OCI-LY1 (cell line): Measurements from ENCODE around the gene OR2Z1.

Experiments
- H2AFZ ChIP-seq: fragments of 200-600 bp; sonication (generic), shearing (Covaris generic); 2 replicates; pipeline ENCODE4 v1.6.0; 2014; ENCODE audit warnings: antibody characterized with exemption, mild to moderate bottlenecking, low read length
- H3F3A ChIP-seq: fragments of 200-600 bp; sonication (generic), shearing (Covaris generic); 2 replicates; pipeline ENCODE4 v1.6.0; 2014; ENCODE audit warnings: mild to moderate bottlenecking, antibody characterized with exemption, low read length, moderate library complexity; ENCODE audit not compliant: insufficient read depth
- H3K27ac ChIP-seq: fragments of 200-600 bp; sonication (generic); 2 replicates; pipeline ENCODE4 v1.5.1; 2014; ENCODE audit warnings: low read length, mixed run types, mild to moderate bottlenecking, low read depth; ENCODE audit not compliant: poor library complexity, severe bottlenecking
- H3K27me3 ChIP-seq: fragments of 200-600 bp; sonication (generic); 2 replicates; pipeline ENCODE4 v1.6.0; 2014; ENCODE audit warnings: antibody characterized with exemption, mild to moderate bottlenecking, low read length, moderate library complexity; ENCODE audit not compliant: insufficient read depth
- H3K36me3 ChIP-seq: fragments of 200-600 bp; sonication (generic); 2 replicates; pipeline ENCODE4 v1.6.1; 2014; ENCODE audit warnings: mild to moderate bottlenecking, antibody characterized with exemption, low read length, moderate library complexity, mixed read lengths; ENCODE audit not compliant: insufficient read depth
- H3K4me1 ChIP-seq: fragments of 200-600 bp; sonication (generic); 2 replicates; pipeline ENCODE4 v1.5.1; 2014; ENCODE audit warnings: mild to moderate bottlenecking, low read length, moderate library complexity; ENCODE audit not compliant: insufficient read depth, severe bottlenecking
- H3K4me2 ChIP-seq: fragments of 200-600 bp; sonication (generic), shearing (Covaris generic); 2 replicates; pipeline ENCODE4 v1.6.1; 2014; ENCODE audit warnings: low read length
- H3K4me3 ChIP-seq: fragments of 200-600 bp; sonication (generic); 2 replicates; pipeline ENCODE4 v1.5.1; 2014; ENCODE audit warnings: low read length, low read depth, mild to moderate bottlenecking, mixed read lengths; ENCODE audit not compliant: poor library complexity, severe bottlenecking
- H3K79me2 ChIP-seq: fragments of 200-600 bp; shearing (Covaris generic); 2 replicates; pipeline ENCODE4 v1.6.1; 2016; ENCODE audit warnings: mixed run types, low read length, mixed read lengths; ENCODE audit not compliant: insufficient read depth
- H3K9ac ChIP-seq: fragments of 200-600 bp; sonication (generic), shearing (Covaris generic); 2 replicates; pipeline ENCODE4 v1.6.1; 2014; ENCODE audit warnings: mild to moderate bottlenecking, low read length, mixed read lengths
- H3K9me2 ChIP-seq: fragments of 200-600 bp; sonication (generic), shearing (Covaris generic); 2 replicates; pipeline ENCODE4 v1.6.1; 2014; ENCODE audit warnings: low read depth, mild to moderate bottlenecking, low read length, mixed read lengths
- H3K9me3 ChIP-seq: fragments of 200-600 bp; shearing (Covaris generic); 2 replicates; pipeline ENCODE4 v1.6.1; 2014; ENCODE audit warnings: low read length, mixed read lengths
- H4K20me1 ChIP-seq: fragments of 200-600 bp; sonication (generic), shearing (Covaris generic); 2 replicates; pipeline ENCODE4 v1.6.0; 2016; ENCODE audit warnings: mild to moderate bottlenecking, low read length; ENCODE audit not compliant: insufficient read depth
- EZH2 ChIP-seq: fragments of 200-600 bp; sonication (generic), shearing (Covaris generic); IDR thresholded peaks from 2 replicates; pipeline ENCODE4 v1.8.0; 2017; ENCODE audit warnings: borderline replicate concordance, mixed run types, mild to moderate bottlenecking, antibody characterized with exemption, low read length, moderate library complexity, mixed read lengths
- TF ChIP-seq, protein P1 (sequence below): fragments of 200-600 bp; sonication (generic), shearing (Covaris generic); IDR thresholded peaks from 2 replicates; pipeline ENCODE4 v1.5.1; 2017; ENCODE audit warnings: mild to moderate bottlenecking, antibody characterized with exemption, low read length, moderate library complexity, mixed read lengths

OR2Z1 gene

DNA sequence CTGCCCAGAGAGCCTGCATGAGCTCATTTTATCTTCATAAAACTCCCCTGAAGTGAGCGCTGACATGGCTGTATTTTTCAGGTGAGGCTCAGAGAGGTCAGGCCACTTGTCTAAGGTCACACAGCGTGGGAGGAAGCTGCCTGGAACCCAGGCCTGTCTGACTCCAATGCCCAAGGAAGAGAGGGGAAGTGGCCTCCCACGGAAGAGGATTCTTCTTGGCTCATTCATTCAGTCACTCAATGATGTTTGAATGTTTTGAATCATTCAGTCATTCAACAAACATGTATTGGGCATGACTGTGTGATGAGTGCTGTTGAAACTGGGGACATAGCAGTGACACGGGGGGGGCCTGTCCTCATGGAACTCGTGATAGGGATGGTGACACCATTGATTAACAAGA is 34.9 kb upstream of the OR2Z1 start:
- no peak for TF ChIP-seq EZH2
- TF ChIP-seq, protein P1, sequence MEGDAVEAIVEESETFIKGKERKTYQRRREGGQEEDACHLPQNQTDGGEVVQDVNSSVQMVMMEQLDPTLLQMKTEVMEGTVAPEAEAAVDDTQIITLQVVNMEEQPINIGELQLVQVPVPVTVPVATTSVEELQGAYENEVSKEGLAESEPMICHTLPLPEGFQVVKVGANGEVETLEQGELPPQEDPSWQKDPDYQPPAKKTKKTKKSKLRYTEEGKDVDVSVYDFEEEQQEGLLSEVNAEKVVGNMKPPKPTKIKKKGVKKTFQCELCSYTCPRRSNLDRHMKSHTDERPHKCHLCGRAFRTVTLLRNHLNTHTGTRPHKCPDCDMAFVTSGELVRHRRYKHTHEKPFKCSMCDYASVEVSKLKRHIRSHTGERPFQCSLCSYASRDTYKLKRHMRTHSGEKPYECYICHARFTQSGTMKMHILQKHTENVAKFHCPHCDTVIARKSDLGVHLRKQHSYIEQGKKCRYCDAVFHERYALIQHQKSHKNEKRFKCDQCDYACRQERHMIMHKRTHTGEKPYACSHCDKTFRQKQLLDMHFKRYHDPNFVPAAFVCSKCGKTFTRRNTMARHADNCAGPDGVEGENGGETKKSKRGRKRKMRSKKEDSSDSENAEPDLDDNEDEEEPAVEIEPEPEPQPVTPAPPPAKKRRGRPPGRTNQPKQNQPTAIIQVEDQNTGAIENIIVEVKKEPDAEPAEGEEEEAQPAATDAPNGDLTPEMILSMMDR, result no peak
- H3K27me3 ChIP-seq, result no peaks in the 10 kb centered on the region
- H3F3A ChIP-seq, result no peaks in the 10 kb centered on the region
- no peak overlapping the region for H2AFZ ChIP-seq
- no peak overlapping the region for H3K9ac ChIP-seq
- no peaks in the 10 kb centered on the region for H3K4me1 ChIP-seq
- no peaks in the 10 kb centered on the region for H3K9me2 ChIP-seq
- H3K36me3 ChIP-seq, result no peaks in the 10 kb centered on the region
- no peaks in the 10 kb centered on the region for H3K9me3 ChIP-seq
- H3K27ac ChIP-seq, result no peak overlapping the region
- no peak overlapping the region for H3K4me2 ChIP-seq
- H4K20me1 ChIP-seq, result no peaks in the 10 kb centered on the region
- H3K79me2 ChIP-seq, result no peaks in the 10 kb centered on the region
- no peak overlapping the region for H3K4me3 ChIP-seq

DNA sequence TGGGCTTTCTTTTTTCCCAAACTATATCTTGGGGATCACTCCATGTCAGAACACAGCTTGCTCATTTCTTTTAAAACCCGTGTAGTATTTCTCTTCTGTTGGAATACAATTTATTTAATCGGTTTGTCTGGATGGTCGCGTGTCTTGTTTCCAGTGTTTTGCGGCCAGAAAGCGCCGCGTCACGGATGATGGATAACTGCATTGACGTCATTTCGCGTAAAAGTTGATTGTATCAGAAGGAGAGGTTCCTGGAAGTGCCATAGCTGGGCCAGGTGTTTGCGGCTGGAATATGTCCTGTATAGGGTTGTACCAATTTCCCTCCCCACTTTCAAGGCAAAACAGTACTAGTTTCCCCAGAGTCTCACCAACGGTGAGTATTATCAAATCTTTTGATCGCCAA is 32.5 kb upstream of the OR2Z1 start:
- no peak overlapping the region for H3K4me3 ChIP-seq
- H3K9ac ChIP-seq, result no peak overlapping the region
- no peak overlapping the region for H3K27ac ChIP-seq
- no peaks in the 10 kb centered on the region for H3K9me3 ChIP-seq
- H3K9me2 ChIP-seq, result no peaks in the 10 kb centered on the region
- H3K27me3 ChIP-seq, result no peaks in the 10 kb centered on the region
- H2AFZ ChIP-seq, result no peak overlapping the region
- no peaks in the 10 kb centered on the region for H3K36me3 ChIP-seq
- no peaks in the 10 kb centered on the region for H4K20me1 ChIP-seq
- H3K4me2 ChIP-seq, result no peak overlapping the region
- H3F3A ChIP-seq, result no peaks in the 10 kb centered on the region
- no peaks in the 10 kb centered on the region for H3K4me1 ChIP-seq
- TF ChIP-seq EZH2, result no peak
- TF ChIP-seq, protein P1, result no peak
- no peaks in the 10 kb centered on the region for H3K79me2 ChIP-seq

DNA sequence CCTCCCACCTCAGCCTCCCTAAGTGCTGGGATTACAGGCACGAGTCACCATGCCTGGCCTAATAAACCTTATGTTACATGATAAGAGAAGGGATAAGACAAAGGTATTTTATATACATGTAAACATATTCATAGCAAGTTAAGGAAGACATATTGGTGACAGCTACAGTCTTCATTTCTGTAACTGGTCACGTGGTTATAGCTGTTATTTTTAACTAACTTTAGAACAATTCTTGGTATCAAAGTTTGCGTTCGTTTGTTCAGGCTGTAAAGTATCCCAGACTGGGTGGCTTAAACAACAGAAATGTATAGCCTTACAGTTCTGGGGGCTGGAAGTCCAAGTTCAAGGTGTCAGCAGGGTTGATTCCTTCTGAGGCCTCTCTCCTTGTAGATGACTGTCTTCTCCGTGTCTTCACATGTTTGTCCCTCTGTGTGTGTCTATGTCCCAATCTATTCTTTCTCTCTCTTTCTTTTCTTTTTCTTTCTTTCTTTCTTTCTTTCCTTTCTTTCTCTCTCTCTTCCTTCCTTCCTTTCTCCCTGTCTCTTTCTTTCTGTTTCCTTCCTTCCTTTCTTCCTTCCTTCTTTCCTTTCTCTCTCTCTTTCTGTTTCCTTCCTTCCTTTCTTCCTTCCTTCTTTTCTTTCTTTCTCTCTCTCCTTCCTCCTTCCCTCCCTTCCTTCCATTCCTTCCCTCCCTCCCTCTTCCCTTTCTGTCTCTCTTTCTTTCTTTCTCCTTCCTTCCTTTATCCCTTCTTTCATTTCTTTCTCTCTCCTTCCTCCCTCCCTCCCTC is 30.5 kb upstream of the OR2Z1 start:
- Histone ChIP-seq H3F3A (no peaks in the 10 kb centered on the region), H3K4me1 (no peaks in the 10 kb centered on the region), H3K27me3 (no peaks in the 10 kb centered on the region), H3K79me2 (no peaks in the 10 kb centered on the region), H4K20me1 (no peaks in the 10 kb centered on the region), H3K4me2 (no peak overlapping the region), H3K36me3 (no peaks in the 10 kb centered on the region), H3K9me3 (no peaks in the 10 kb centered on the region), H3K9ac (no peak overlapping the region), H3K9me2 (no peaks in the 10 kb centered on the region), H2AFZ (no peak overlapping the region), H3K27ac (no peak overlapping the region), H3K4me3 (no peak overlapping the region)
- TF ChIP-seq, protein P1, result no peak
- no peak for TF ChIP-seq EZH2
